NCI-H1694 (cell line): ENCODE measurements around the gene C19orf12.
"Not testable (repeated sequence)": the region's sequence is repeated elsewhere in the genome, so short reads cannot be mapped to it uniquely, and the experiment has no call there.

ENCODE experiments used
- DNase-seq: peaks from one replicate; lab custom pipeline; 2025; lab: John Stamatoyannopoulos, UW

C19orf12 gene

DNA sequence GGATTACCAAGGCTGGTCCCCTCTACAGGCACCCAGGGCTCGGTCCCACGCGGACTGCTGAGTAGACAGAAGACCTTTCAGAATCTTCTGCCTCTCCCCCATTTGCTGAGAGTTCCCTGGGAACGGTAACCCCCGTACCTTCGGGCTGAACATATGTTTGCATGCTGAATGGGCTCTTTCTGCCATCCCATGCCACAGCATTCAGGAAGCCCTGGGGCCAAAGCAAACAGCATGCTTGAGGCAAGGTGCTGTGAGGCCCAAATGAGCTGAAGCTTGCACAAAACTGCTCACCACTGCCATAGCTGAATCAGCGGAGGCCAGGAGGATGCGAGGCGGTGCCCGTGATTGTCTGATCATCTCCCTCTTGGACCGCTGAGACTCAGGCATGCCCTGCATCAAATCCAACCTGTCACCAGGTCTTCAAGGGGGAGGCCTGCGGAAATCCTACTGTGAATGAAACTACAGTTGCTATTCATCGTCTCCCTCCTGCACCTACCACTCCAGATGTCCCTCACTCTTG is 16.3 kb upstream of the C19orf12 start:
- DNase-seq = no peak

DNA sequence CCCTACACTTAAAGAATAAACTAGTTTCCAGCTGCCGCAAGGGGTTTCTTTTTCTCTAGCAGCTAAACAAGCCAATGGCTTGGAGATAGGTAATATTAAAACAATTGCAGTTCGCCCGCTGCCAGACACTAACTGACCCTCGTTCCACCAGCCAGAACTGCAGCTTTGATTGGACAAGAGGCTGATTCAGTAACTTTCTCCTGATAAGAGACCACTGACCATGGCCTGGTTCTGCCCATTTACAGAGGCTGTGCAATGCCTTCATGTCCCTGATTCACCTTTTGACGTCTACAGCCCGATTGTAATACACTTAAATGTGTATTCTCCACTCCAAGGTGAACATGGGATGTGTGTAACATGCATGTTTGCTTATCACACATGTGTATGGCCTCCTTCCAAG is 12.8 kb upstream of the C19orf12 start:
- no peak for DNase-seq

DNA sequence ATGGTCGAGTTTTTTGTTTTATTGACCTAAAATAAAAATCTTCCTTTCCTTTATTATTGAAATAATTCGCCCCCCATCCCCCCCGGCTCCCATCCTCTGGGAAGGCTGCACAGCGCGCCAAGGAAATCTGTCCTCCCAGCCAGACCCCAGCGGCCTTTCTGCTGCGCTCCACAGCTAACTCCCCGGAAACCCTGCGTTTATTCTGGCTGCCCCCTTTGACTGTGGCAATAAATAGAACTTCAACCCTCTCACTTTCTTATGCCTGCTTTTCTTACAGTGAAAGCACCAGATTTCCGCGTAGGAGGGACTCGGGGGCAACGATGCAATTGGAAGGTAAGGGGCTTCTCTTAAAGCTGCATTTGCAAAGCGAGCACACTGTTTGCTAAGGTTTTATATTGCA is 9.7 kb upstream of the C19orf12 start:
- DNase-seq = no peak

DNA sequence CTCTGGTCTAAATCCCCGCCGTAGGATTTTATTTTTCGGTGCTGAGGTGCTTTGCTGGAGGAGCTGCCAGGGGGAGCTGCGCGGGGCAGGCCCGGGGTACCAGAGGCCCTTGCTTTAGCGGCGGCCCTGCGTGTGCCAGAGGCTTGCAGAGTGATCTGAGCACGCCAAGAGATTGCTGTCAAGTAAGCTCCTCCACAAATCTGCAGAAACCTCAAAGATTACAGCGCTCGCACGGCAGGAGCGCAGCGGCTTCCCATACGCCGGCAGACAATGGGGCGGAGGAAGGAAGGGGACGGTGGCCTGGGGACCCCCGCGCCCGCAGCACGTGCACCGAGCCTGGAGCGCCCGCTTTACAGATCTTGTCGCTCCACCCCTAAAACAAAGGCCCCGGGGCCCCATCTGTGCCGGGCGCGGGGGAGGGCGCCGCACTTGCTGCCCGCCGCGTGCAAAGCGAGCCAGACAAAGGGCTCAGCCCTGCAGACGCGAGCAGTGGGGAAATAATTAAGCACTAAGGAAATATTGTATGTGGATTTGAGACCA is 9.1 kb upstream of the C19orf12 start:
- DNase-seq = no peak

DNA sequence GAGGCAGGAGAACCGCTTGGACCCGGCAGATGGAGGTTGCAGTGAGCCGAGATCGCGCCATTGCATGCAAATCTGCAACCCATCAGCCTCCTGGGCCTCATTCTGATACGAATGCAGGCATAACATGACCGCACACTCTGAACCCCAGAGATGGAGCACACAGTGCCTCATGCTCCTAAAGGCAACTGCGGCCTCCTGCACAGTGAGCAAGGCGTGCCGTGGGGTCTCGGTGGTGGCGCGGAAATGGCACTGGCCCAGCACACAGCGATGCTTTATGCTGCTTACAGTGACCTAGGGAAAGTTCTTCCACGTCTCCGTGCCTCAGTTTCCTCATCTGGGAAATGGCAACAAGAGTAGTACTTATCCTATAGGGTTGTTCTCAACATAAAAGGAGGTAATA is 2.0 kb upstream of the C19orf12 start:
- DNase-seq = no peak

DNA sequence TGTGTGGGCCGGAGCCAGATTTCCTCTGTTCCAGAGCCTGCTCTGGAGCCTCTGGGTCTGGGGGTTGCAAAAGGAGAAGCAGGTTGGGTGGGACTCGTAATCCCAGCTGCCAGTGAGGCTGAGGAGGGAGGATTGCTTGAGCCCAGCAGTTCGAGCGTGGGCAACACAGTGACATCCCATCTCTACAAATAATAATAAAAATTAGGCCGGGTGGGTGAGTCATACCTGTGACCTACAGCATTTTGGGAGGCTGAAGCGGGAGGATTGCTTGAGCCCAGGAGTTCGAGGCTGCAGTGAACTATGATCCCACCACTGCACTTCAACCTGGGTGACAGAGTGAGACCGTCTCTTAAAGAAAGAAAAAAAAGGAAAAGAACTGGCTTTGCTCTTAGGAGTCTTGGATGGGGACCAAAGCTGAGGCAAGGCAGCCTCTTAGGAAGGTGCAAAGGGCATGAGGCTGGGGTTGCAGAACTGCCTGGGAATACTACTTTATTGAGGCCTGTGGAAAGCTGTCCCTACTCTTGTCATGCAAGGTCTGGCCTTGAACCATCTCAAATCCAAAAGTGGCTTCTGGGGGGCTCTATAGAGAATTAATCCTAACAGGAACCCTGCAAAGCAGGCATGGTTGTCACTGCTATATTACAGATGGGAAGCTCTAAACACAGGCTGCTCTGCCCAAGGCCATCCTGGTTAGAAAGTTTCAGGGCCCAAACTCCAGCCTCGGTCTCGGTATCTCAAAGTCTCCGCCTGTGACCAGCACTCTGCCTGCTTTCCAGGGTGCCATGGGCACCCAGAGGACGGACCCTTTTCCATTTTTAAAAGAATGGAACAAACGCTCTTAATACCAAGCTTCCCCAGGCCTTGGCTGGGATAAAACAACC is 880 bp upstream of the C19orf12 start:
- no peak for DNase-seq

DNA sequence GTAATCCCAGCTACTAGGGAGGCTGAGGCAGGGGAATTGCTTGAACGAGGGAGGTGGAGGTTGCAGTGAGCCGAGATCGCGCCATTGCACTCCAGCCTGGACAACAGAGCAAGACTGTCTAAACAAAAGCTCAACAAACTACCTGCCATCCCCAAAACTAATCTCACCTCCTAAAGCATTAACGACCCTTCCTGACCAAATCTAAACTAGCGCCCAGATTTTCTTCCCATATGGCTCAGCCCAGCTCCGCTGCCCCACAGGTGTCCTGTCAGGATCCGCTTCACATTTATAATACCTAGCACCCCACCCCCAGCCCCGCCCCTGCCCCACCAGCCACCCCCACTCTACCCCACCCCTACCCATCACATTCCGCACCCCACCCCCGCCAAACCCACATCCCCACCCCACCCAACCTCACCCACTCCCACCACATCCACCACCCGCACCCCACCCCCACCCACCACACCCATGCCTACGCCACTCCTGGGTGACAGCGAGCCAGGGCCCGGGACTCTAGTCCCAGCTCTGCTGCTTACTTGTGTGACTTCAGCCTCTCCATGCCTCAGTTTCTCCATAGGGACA is 599 bp downstream of the C19orf12 start:
- DNase-seq = no peak

DNA sequence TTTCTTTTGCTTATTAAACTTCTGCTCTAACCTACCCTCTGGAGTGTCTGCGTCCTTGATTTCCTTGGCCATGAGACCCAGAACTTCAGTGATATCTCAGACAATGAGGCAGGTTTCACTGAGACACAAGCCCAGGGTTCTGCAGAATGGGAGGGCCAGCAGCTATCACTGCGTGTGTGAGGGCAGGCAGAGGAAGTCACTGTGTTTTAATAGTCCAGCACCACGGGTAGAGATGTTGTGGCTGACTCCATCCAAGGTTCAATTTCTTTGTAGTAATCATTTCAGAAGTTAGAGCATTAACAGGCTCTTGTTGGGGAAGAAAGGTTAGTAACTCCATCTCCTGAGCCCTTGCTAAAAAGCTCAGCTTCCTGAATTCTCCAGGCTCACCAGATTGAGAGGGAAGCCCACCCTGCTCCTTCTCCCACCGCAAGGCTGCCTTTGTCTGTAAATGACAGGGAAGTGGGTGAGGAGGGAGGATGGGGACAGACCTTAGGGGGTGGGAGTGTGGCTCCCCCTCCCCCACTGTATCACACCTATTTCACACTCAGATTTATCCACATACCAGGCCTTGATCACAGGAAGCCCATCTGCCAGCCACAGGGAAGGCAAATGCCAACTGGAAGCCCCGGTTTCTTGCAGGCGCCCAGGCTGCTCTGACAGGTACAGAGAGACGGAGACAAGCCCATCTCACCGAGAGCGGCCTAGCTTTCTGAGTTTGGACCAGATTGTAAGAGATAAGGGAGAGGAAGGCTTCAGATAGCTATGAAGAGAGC is 2.1 kb downstream of the C19orf12 start:
- DNase-seq = no peak

DNA sequence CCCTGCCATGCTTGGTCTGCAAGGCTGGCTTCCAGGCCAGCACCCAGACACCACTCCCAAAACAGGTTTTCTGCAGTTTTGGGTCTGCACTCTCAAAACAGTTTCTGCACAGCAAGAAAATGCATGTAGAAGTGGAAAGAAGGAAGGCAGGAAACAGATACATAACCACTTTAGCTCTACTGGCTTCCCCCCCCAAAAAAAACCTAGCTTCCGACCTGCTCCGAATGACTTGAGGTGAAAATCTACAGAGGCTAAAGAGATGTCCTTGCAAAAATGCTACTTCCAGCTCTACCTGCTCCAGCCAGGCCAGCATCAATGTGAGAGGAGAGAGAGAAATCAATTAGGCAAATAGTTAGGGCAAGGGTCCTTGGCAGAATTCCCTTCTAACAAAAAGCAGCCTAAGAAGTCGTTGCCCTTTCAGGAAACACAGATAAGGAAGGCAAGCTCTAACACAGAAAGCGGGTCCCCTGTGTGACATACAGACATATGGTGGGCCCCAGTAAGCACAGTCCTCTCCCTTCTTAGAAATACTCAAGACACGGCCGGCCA is 3.4 kb downstream of the C19orf12 start:
- no peak for DNase-seq

DNA sequence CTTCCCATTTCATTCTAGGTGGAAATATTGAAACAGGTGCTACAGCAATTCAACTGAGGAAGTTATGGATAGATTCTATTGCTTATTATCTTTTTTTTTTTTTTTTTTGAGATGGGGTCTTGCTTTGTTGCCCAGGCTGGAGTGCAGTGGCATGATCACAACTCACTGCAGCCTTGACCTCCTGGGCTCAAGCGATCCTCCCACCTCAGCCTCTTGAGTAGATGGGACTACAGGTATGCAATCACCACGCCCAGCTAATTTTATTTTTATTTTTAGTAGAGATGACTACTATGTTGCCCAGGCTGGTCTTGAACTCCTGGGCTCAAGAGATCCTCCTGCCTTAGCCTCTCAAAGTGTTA is 5.6 kb downstream of the C19orf12 start:
- DNase-seq = not testable (repeated sequence)

DNA sequence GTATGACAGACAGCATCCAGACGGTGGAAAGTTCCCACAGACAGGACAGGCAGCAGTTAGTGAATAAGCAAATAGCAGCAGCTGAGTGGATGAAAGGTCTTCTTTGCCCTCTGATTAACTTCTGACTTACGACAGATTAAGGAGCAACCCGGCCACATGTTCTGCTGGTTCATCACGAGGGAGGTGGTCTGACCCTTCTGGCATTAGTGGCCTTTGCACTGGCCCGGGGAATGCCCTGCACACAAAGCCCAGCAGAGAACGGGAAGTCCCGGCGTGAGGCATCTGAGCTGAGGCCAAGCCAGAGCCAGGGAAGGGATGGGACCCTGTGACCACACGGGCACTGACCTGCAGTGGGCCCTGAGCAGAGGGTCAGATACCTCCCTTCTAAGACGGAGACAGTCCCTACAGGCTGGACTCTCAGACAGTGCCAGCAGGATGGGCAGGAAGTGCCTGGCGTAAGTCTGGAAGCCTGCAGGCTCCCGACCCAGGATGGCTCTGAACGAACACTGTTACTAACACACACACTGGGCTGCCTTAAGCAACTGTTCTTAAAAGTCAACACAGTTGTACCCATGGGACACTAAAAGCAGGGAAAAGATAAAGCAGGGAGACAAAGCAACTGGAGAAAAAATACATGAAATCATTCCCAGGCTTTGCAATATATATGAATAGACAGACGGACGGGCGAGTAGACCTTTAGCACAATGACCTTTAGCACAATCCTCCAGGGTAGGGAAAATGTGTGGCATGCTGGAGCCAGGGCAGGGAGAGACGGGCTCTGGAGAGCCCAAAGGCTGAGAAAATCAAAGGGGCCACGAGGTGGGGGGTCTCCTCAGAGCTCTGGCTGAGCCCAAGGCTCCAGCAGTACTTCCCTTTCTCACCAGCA is 6.3 kb downstream of the C19orf12 start:
- DNase-seq = no peak

DNA sequence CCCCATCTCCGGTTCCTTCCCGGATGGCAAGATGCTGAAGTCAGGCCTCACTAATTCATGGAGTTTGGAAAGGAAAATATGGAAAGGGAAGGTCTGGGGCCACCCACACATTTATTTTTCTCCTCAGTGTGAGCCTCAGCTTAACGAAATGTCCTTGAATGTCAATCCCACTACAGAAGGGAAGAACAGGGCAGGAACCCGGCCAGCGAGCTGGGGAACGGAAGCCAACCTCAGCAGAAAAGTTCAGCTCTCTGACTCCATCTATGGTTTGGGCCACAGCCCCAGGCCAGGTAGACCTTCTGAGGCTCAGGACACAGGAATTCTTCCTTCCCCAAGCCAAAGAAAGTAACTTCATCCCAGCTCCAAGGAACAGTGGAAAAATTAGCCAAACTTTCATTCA is 8.4 kb downstream of the C19orf12 start:
- no peak for DNase-seq

DNA sequence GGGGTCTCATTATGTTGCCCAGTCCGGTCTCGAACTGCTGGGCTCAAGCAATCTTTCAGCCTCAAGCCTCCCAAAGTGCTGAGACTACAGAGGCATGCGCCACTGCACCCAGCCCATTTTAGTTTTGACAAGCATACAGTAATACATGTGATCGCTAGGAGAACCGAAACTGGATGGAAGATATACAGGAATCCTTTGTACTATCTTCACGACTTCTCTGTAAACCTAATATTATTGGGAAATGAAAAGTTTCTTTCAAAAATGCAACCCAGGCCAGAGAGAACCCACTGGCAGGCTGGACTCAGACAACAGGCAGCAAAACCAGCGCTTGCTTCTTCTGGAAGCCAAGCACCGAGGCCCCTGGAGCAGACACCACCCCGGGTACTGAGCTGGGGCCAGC is 9.4 kb downstream of the C19orf12 start:
- no peak for DNase-seq

DNA sequence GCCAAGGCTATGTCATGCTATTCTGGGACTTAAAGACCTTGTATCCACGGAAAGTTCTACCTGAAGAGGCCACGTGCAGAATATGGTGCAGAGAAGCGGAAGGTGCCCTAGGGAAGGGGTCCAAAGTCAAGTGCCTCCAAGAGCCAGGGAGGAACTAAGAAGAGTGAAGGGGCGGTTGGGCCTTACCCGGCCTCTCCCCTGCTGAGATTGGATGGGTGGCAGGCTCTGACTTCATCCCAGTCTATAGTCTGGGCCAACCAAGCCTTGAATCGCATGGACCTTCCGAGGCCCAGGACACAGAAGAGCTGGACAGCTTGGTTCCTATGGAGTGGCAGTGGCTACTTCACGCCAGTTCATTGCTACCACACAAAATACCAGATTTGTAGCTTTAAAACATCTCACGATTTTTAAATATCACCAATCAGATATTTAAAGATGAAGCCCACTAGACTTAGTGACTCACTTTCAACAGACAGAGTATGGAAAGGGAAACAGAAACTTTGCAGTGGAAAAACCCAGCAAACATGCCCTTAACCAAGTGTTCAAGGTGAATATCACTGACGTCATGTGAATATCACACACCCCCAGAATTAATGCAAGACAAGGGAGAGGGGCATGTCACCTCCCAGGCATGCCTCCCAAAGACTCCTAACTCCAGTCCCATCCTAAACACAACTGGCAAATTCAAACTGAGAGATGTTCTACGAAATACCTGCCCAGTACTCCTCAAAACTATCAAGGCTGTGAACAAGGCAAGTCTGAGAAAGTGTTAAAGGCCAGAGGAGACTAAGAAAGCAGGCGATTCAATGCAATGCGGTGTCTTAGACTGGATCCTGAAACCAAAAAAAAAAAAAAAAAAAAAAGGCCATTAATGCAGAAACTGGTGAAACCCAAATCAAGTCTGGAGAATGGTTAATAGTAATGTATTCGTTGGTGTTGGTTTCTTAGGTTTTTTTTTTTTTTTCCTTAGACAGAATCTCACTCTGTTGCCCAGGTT is 10.2 kb downstream of the C19orf12 start:
- DNase-seq = no peak

DNA sequence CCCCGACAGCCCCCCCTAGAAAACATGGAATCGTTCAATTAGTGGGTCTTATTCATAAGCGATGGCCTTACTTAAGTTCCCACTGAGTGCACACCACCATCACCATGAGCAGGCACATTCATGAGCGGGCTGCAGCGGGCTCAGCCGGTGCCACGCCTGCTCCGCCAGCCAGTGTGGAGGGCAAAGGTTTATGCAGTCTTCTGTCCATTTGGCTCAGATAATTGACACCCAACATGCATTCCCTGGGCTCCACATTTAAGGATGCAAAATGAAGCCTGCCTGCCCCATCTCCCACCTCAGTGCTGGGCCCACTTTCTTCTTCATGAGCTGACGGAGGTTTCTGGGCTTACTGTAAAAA is 12.1 kb downstream of the C19orf12 start:
- DNase-seq = no peak

DNA sequence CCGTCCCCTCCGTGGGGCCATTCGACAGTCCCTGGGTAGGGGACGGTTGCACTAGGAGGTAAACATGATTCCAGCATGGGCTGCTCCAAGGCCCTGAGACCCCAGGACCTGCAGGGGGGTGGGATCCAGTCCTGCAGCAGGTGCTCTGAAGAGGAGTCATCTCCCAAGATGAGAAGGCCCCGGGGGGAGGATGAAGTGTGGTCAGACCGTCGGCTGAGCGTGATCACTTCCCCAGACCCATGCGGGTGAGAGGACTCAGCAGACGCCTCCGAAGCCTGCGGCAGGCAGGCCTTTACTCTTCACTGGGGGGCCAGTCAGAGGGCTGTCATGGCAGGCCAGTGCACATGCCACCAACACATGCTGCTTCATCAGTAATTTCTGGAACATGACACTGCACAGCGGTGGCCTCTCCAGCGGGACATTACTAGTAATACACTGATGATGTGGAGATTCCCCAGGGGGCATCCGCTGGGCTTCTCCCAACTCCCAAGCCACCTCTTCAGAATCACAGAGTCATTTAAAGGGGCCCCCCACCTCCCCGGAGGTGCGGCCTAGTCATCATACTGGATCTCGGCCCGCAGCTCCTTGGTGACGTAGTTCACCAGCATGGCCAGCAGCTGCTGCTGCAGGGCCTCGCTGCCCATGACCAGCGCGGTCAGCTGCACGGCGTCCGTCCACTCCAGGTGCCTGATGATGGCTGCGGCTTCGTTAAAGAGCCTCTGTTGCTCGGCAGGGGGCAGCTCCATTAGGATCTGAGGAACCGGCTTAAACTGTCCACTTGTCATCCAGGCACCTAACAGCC is 12.7 kb downstream of the C19orf12 start:
- no peak for DNase-seq

DNA sequence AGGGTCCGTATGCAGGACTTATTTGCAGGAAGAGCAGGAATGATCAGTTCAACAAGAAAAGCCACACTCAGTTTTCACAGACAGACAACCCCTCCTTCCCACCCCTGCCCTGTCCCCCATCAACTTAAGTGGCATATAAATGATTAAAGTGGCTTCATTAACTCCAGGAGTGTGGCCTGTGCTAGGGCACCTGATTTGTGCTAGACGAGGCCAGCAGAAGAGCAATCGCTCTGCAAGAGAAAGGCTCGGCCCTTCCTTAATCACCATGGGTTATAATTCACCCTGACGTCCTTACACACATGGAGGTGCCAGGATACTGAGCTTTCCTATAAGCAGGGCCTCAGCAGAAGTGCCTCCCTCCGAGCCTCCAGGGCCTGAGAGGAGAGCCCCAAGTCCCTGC is 14.6 kb downstream of the C19orf12 start:
- no peak for DNase-seq

DNA sequence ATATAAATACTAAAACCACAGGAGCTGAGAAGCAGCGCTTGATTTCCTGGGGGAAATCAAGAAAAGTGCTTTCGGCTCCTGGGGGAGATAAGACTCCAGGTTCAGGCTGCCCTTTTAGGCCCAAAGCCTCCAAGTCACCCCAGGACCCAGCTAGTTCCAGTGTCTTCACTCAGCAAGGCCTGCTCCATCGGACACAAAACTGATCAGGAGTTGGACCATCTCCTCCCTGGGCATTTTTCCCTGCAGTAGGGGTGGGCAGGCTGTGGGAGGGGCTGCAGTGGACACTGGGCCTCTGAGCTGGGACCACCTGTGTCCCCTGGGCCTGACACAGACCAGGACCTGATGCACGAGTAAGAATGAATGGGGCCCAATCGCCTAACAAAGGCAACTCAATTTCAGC is 15.2 kb downstream of the C19orf12 start:
- DNase-seq = no peak
